Right lobe of liver (tissue), 6 donors: ENCODE data around the gene LAMTOR2. TPM values are rescaled to one million over a fixed set of nuclear protein-coding genes. Genes with fewer than 3 reads are reported as not detected.

ENCODE experiments used
- ATAC-seq, 4 donors: fragments of 200-7000 bp; cut with Tn5 transposase; one replicate each; pipeline ENCODE4 v1.9.1; 2020; ENCODE audit warnings: mild to moderate bottlenecking in 4 of 4, moderate library complexity in 4 of 4
- DNase-seq, 3 donors: peaks; one replicate each; pipeline ENCODE4 v3.0.0-alpha.2; 2020
- H3K27ac ChIP-seq, 3 donors: fragments of 200-600 bp; one replicate each; pipeline ENCODE4 v1.8.0; 2022
- H3K27me3 ChIP-seq, 2 donors: fragments of 200-600 bp; one replicate each; pipeline ENCODE4 v1.8.0; 2022
- H3K36me3 ChIP-seq, 4 donors: fragments of 200-600 bp; sonication (generic) in 1 of 4; one replicate each; pipeline versions ENCODE4 v1.5.1 to v1.8.0; 2017 to 2022; ENCODE audit warnings: control low read depth in 1 of 4
- H3K4me1 ChIP-seq, 4 donors: fragments of 200-600 bp; sonication (generic) in 1 of 4; one replicate each; pipeline versions ENCODE4 v1.5.1 to v1.8.0; 2017 to 2022; ENCODE audit warnings: control low read depth in 1 of 4
- H3K4me3 ChIP-seq, 3 donors: fragments of 200-600 bp; one replicate each; pipeline ENCODE4 v1.8.0; 2022
- H3K9me3 ChIP-seq, 4 donors: fragments of 200-600 bp; sonication (generic) in 1 of 4; one replicate each; pipeline versions ENCODE4 v1.5.1 to v1.8.0; 2017 to 2022; ENCODE audit warnings: control low read depth in 1 of 4
- POLR2A ChIP-seq: fragments of 450-650 bp; IDR thresholded peaks from one replicate; pipeline ENCODE4 v1.6.1; 2017; ENCODE audit warnings: antibody characterized with exemption, mild to moderate bottlenecking
- WGBS: methylation state at CpG from one replicate; pipeline ENCODE4 v1.1.6; 2018; ENCODE audit warnings: low coverage, low lambda C conversion rate; ENCODE audit not compliant: insufficient coverage; ENCODE audit errors: missing lambda C conversion rate; 5-methylcytosine and 5-hydroxymethylcytosine counted together
- intact Hi-C, 2 donors: fragments of 100-400 bp; cut with DNase I; formaldehyde crosslinking; loops; one replicate each; pipeline versions ENCODE4 v1.11.2 to v1.14.1; 2022
- total RNA-seq, 6 experiments: library from RNA; depleted of rRNA in 2 of 6; stranded (reverse); fragments of >200 nt in 2 of 6; fragmentation: NEBNext Ultra II Directional in 3 of 6; extraction: Animal tissue kit (Norgen Biotek cat#: 25700) in 3 of 6; gene quantifications; one replicate each; pipeline versions ENCODE4 v1.1.0 to v1.2.4, GENCODE V29; 2016 to 2023
- TF ChIP-seq, protein P1 (sequence below), 4 donors: fragments of 200-600 bp in 3 of 4; fragments of 450-650 bp in 1 of 4; IDR thresholded peaks; one replicate each; pipeline versions ENCODE4 v1.5.1 to v1.8.0; 2016 to 2022; ENCODE audit warnings: antibody characterized with exemption in 4 of 4, mild to moderate bottlenecking in 2 of 4
- donor health status: DM: no; HTN: yes; CAD: no.
- donor health status: DM: no; HTN: no; CAD: no.
- donor health status: DM: no; HTN: no; CAD: no.
- donor health status: DM: no; HTN: yes; CAD: no.
- donor health status: DM: no; HTN: yes; CAD: no.

LAMTOR2 gene
- total RNA-seq, 6 experiments from 2014 or later = 49.4 to 71.0 (median 60.3) TPM

DNA sequence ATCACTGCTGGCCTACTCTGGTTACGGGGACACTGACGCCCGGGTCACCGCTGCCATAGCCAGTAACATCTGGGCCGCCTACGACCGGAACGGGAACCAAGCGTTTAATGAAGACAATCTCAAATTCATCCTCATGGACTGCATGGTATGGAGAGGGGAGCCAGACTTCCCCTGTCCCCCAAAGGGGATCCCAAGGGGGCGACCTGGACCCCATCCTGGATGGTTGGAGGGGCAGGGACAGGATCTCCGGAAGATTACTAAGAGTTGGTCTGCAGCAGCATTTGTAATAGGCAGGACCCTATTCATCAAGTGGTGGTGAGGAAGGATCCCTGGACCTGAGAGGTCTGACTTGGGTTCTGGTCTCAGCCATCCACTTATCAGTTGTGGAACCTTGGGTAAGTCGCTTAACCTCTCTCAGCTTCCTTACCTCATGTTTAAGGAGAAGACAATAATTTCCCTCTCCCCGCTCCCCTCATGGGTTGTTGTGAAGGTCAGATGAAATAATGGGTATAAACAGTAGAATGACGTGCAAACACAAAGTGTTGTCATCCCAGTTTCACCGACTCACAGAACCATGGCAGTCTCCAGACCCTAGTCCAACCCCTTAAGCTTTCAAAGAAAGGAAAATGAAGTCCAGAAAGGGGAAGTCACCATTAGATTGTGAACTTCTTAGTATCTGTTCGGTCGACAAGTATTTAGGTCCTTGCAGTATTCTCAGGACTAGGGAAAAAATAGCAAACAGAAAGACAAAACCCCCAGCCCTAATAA lies 883 bp downstream of the LAMTOR2 start:
- intact Hi-C loops = loop anchor here in 1 of 2 donors (10.0 kb wide), 1 partner anchor 51 kb away; no protein-coding TSS in a partner anchor
- peak overlapping the region; percentile 75 to 100 (median 89) for H3K4me3 ChIP-seq
- WGBS = 14% methylated on average over 16 of the region's 17 CpGs

DNA sequence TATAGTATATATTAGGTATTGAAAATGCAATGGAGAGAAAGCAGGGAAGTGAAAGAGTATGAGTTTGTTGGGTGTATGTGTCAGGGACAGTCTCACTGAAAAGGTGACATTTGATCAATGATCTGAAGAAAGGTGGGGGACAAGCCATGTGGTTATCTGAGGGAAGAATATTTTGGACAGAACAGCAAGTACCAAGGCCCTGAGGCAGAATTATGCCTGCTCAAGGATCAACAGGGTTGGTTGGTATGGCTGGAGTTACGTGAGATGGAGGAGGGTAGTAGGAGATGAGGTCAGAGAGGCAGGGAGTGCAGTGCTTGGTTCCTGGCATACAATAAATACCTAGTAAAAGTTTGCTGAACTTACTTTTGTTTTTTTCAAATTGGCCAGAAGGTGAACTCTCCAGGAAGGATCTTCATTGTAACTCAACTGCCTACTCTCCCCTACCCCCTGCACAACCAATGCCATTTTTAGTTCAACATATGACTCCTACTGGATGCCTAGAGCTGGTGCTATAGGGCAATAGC lies 1.8 kb downstream of the LAMTOR2 start:
- H3K27me3 ChIP-seq = no peaks in the 10 kb centered on the region
- no peak overlapping the region for H3K4me3 ChIP-seq
- TF ChIP-seq, protein P1, sequence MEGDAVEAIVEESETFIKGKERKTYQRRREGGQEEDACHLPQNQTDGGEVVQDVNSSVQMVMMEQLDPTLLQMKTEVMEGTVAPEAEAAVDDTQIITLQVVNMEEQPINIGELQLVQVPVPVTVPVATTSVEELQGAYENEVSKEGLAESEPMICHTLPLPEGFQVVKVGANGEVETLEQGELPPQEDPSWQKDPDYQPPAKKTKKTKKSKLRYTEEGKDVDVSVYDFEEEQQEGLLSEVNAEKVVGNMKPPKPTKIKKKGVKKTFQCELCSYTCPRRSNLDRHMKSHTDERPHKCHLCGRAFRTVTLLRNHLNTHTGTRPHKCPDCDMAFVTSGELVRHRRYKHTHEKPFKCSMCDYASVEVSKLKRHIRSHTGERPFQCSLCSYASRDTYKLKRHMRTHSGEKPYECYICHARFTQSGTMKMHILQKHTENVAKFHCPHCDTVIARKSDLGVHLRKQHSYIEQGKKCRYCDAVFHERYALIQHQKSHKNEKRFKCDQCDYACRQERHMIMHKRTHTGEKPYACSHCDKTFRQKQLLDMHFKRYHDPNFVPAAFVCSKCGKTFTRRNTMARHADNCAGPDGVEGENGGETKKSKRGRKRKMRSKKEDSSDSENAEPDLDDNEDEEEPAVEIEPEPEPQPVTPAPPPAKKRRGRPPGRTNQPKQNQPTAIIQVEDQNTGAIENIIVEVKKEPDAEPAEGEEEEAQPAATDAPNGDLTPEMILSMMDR (IDR thresholded peaks at IDR 0.05) = no peak
- no peak for TF ChIP-seq POLR2A
- peaks cover 0 to 7% (median 2%) of the 10 kb centered on the region in 4 donors for H3K4me1 ChIP-seq
- 75% methylated on average over 1 of the region's 1 CpG for WGBS
- no peak overlapping the region for H3K27ac ChIP-seq
- intact Hi-C loops = loop anchor here in 1 of 2 donors (10.0 kb wide), 1 partner anchor 52 kb away; no protein-coding TSS in a partner anchor
- no peak for DNase-seq
- no peak for ATAC-seq
- H3K9me3 ChIP-seq = no peaks in the 10 kb centered on the region
- H3K36me3 ChIP-seq = no peaks in the 10 kb centered on the region

More for the DNA sequence above, 883 bp downstream of the LAMTOR2 start:
- Histone ChIP-seq H3K27me3 (no peaks in the 10 kb centered on the region), H3K9me3 (no peaks in the 10 kb centered on the region), H3K27ac (peak overlapping the region; percentile 79 to 88 (median 82)), H3K4me1 (peaks cover 0 to 7% (median 2%) of the 10 kb centered on the region in 4 donors), H3K36me3 (no peaks in the 10 kb centered on the region)
- ATAC-seq = no peak
- no peak for DNase-seq
- TF ChIP-seq POLR2A = no peak
- TF ChIP-seq, protein P1 (IDR thresholded peaks at IDR 0.05) = no peak

DNA sequence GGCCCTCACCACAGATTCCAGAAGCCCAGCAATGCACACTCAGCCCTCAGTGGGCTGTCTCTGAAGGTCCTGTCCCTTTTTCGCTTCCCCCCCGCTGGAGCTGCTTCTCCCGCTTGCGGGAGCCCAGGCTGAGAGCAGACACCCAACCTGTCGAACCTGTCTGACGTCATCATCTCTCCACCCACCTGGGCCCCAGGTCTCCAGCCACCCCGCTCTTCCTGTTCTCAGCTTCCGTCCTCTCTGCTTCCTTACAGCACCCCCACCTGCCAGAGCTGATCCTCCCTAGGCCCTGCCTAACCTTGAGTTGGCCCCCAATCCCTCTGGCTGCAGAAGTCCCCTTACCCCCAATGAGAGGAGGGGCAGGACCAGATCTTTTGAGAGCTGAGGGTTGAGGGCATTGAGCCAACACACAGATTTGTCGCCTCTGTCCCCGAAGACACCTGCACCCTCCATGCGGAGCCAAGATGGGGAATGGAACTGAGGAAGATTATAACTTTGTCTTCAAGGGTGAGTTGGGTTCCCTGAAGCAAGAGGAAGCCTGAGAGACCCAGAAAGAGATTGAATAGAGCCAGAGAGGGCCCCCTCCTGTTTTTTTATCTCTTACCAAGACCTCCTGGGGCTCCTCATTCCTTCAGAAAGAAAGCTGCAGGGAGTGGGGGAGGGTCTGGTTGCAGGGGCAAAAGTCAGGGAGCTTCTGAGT lies 6.5 kb downstream of the LAMTOR2 start, which contains the start of gene RAB25:
RAB25 (plus strand) TSS at position 224 of the 700 bp plus-strand sequence; CDS start at position 465, 241 bp downstream.
- no peak for DNase-seq
- H3K27me3 ChIP-seq = no peaks in the 10 kb centered on the region
- H3K27ac ChIP-seq = no peak within 1 kb of the TSS
- peak in 1 of 4 donors; percentile 20 for ATAC-seq
- no peaks in the 10 kb centered on the region for H3K4me1 ChIP-seq
- 74% methylated on average over 4 of the region's 11 CpGs for WGBS
- TF ChIP-seq, protein P1 (IDR thresholded peaks at IDR 0.05) = no peak
- no peak for TF ChIP-seq POLR2A
- no peak within 1 kb of the TSS for H3K4me3 ChIP-seq
- H3K9me3 ChIP-seq = no peaks in the 10 kb centered on the region
- intact Hi-C loops = loop anchor here in 1 of 2 donors (10.0 kb wide), 1 partner anchor 56 kb away; no protein-coding TSS in a partner anchor
- H3K36me3 ChIP-seq = no peaks in the 10 kb centered on the region

DNA sequence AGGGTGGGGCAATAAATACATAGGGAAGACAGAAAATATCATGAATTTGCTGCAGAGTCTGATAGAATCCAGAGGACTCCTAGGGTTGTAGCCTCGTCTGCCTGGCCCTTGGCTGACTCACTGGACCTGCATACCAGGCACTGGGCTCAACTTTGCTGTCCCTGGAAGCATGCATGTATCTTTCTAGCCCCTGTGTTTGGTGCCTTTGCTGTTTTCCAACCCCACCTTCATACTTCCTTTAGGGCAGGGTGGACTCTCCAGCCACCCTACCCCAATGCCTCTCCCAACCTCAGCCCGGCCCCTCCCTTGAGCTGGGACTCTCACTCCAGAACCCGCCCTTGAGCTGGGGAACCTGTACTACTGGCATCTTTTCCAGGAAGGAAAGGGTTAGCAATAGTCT lies 7.6 kb downstream of the LAMTOR2 start:
- Histone ChIP-seq H3K4me1 (no peaks in the 10 kb centered on the region), H3K9me3 (no peaks in the 10 kb centered on the region), H3K27ac (no peak overlapping the region), H3K27me3 (no peaks in the 10 kb centered on the region), H3K36me3 (no peaks in the 10 kb centered on the region), H3K4me3 (no peak overlapping the region)
- WGBS = 89% methylated on average over 2 of the region's 3 CpGs
- no peak for TF ChIP-seq POLR2A
- TF ChIP-seq, protein P1 (IDR thresholded peaks at IDR 0.05) = no peak
- DNase-seq (no peak), ATAC-seq (no peak)
- intact Hi-C loops = loop anchor here in 1 of 2 donors (10.0 kb wide), 1 partner anchor 57 kb away; no protein-coding TSS in a partner anchor
